Bronchial epithelial cell (primary cell): ENCODE results near the gene BORCS5. TPM values are rescaled to one million over a fixed set of nuclear protein-coding genes. Genes with fewer than 3 reads are reported as not detected.

ENCODE experiments used
- DNase-seq: peaks from one replicate; pipeline ENCODE4 v3.0.0-alpha.2; 2010; ENCODE audit warnings: low read depth
- FAIRE-seq: peaks from 2 replicates; lab custom pipeline; 2011; peaks lifted over from hg19 to GRCh38; lab: Jason Lieb, UNC
- H3K27me3 ChIP-seq: 2 replicates; pipeline ENCODE4 v1.5.1; 2011; ENCODE audit warnings: low read length; ENCODE audit not compliant: control insufficient read depth, insufficient read depth
- H3K36me3 ChIP-seq: 2 replicates; pipeline ENCODE4 v1.5.1; 2011; ENCODE audit warnings: low read length; ENCODE audit not compliant: control insufficient read depth, insufficient read depth
- H3K4me3 ChIP-seq: 2 replicates; pipeline ENCODE4 v1.5.1; 2011; ENCODE audit warnings: mild to moderate bottlenecking, low read depth, low read length, control low read depth
- CTCF ChIP-seq: IDR thresholded peaks from 2 replicates; pipeline ENCODE4 v1.5.1; 2011; ENCODE audit warnings: mild to moderate bottlenecking, moderate library complexity, low read length, control low read depth, inconsistent platforms; ENCODE audit not compliant: insufficient read depth, severe bottlenecking
- total RNA-seq: library from RNA; depleted of rRNA; stranded (reverse); fragments of >200 nt; gene quantifications from 2 replicates; pipeline ENCODE4 v1.2.1, GENCODE V29; 2014

BORCS5 gene
- total RNA-seq, 1 donor from 2014 or later: 7.9 TPM

DNA sequence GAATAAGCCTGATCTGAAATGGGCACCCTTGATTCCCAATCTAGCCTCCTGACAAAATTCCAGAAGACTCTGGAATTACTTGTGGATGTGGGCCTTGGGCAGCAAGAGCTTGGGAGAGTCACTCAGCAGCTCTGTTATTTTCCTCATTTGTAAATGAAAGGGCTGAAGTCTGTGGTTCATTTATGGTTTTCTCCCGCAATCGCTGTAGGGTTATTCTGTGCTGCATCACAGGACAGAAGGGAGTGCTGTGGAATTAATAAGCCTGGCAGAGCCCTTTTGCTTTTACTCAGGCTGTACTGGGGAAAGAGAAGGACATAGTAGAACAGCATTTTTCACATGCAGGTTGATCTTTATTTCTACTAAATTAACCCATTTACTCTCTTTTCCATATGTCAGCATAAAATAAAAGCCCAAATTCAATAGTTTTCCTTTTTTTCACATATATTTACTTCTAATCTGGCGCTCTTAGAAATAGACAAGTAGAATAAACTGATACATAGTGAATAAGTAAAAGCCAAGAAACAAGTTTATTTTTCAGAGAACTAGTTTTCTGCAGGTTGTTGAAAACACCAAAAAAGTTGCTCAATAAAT is 156.6 kb downstream of the BORCS5 start:
- no peak for TF ChIP-seq CTCF
- Histone ChIP-seq H3K4me3 (no peak overlapping the region), H3K36me3 (no peaks in the 10 kb centered on the region), H3K27me3 (no peaks in the 10 kb centered on the region)
- no peak for FAIRE-seq
- no peak for DNase-seq

- no peak for DNase-seq
- FAIRE-seq: no peak
- no peaks in the 10 kb centered on the region for H3K27me3 ChIP-seq
- no peak overlapping the region for H3K4me3 ChIP-seq
- H3K36me3 ChIP-seq: no peaks in the 10 kb centered on the region
- no peak for TF ChIP-seq CTCF
Measured at GRCh38 chr12:12518464-12518845, 161.6 kb downstream of the BORCS5 start.

DNA sequence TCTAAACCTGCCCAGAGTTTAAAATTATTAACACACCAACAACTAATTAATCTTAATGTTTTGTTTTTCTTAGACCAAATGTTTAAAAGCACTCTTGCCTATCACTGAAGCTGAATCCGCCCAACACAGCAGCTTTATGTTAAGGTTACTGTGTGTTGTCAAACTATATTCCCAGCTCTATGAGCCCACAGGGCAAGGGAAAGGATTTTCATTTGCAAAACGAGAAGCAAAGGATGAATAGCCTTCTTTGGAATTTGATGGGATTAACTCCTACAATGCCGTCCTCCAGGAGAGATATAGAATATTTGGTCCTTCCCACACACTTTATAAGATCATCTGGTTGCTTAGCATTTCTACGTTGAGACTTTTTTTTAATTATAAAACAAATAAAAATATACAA is 162.0 kb downstream of the BORCS5 start:
- Histone ChIP-seq H3K36me3 (no peaks in the 10 kb centered on the region), H3K4me3 (no peak overlapping the region), H3K27me3 (no peaks in the 10 kb centered on the region)
- DNase-seq (no peak), FAIRE-seq (no peak)
- TF ChIP-seq CTCF: no peak

Other genes starting within 250 kb of the BORCS5 start
- 17.6 and 23.0 TPM in 2 replicates for gene LRP6, start 90.0 kb upstream of the BORCS5 start, total RNA-seq
- 0.79 and 2.6 TPM in 2 replicates for gene MANSC1, start 6.8 kb upstream of the BORCS5 start, total RNA-seq
- gene DUSP16, start 205.8 kb downstream of the BORCS5 start, total RNA-seq: 10.9 and 14.2 TPM in 2 replicates